ENCODE data around the gene BAX.

BAX gene

DNA sequence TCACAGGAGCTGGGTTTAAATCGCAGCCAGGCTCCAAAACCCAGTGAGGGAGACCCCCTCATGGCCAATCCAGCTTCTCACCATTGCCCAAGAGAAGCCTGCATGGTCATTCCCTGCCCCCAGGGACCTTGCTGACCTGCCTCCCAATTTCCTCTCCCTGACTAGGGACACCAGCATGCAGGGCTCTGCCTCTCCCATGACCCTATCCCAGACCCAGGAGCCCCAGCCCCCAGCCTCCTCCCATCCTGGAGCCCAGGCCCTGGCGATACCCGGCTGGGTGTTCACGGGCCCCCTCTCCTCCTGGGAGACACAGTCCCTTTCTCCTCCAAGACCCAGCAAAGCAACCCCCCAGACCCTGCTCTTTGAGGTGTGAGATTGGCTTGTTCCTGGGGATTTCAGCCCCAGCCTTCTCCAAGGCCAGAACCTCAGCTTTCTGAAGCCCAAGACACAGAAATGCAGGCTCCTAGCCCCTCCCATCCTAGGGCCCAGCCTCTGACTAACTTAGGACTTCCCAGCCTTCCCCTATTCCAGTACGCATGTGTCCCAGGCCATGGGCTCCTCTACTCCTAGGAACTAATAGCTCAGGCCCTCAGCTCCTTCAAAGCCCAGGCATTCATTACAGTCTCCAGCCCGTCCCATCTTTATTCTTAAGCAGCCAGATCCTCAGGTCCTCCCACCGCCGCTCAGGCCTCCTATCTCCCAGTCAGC is 37.4 kb downstream of the BAX start:
- Histone ChIP-seq H3K4me3 (ENCODE audit: low read depth, low read length) (peak overlapping the region; percentile 88), H3K4me2 (ENCODE audit: low read length) (peak overlapping the region; percentile 96), H3K4me1 (no peaks in the 10 kb centered on the region), H3K27me3 (ENCODE audit: control insufficient read depth, insufficient read depth, low read length) (no peaks in the 10 kb centered on the region), H3K79me2 (peaks cover 16% of the 10 kb centered on the region), H3K27ac (peak overlapping the region; percentile 88), H2AFZ (peak overlapping the region; percentile 84), H3K9ac (peak overlapping the region; percentile 61), H3K36me3 (ENCODE audit: control insufficient read depth, insufficient read depth, low read length) (no peaks in the 10 kb centered on the region), H3K9me3 (ENCODE audit: control insufficient read depth, low read length) (no peaks in the 10 kb centered on the region)
- TF ChIP-seq, protein P1, sequence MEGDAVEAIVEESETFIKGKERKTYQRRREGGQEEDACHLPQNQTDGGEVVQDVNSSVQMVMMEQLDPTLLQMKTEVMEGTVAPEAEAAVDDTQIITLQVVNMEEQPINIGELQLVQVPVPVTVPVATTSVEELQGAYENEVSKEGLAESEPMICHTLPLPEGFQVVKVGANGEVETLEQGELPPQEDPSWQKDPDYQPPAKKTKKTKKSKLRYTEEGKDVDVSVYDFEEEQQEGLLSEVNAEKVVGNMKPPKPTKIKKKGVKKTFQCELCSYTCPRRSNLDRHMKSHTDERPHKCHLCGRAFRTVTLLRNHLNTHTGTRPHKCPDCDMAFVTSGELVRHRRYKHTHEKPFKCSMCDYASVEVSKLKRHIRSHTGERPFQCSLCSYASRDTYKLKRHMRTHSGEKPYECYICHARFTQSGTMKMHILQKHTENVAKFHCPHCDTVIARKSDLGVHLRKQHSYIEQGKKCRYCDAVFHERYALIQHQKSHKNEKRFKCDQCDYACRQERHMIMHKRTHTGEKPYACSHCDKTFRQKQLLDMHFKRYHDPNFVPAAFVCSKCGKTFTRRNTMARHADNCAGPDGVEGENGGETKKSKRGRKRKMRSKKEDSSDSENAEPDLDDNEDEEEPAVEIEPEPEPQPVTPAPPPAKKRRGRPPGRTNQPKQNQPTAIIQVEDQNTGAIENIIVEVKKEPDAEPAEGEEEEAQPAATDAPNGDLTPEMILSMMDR (IDR thresholded peaks at IDR 0.05): no peak

DNA sequence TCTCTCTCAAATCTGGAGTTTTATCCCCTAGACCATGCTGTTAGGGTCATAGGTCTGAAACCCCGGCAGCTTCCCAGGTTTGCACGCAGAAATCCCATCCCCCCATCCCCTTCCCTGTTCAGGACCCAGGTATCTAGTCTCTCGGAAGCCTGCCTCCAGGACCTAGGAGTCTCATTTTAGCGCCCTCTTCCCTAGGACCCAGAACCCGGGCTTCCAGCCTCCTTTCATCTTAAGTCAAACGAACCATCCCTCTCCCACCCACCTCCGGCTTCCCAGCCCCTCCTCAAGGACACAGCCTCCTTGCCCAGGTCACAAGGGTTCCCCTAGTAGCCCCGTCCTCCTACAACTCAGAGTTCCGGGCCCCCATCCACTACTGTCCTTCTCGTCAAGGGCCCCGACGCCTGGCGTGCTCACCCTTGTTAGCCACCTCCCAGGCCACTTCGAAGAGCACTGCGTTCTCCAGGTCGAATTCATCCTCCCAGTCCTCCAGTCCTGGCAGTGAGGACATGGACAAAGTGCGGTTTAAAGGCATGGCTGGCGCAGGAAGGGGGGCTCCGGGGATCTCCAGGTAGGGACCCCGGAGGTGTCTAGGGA is 38.0 kb downstream of the BAX start:
- Histone ChIP-seq H3K9me3 (ENCODE audit: control insufficient read depth, low read length) (no peaks in the 10 kb centered on the region), H3K27ac (peak overlapping the region; percentile 88), H2AFZ (peak overlapping the region; percentile 84), H3K79me2 (peaks cover 16% of the 10 kb centered on the region), H3K27me3 (ENCODE audit: control insufficient read depth, insufficient read depth, low read length) (no peaks in the 10 kb centered on the region), H3K9ac (peak overlapping the region; percentile 61), H3K4me1 (no peaks in the 10 kb centered on the region), H3K4me2 (ENCODE audit: low read length) (peak overlapping the region; percentile 96), H3K4me3 (ENCODE audit: low read depth, low read length) (peak overlapping the region; percentile 88), H3K36me3 (ENCODE audit: control insufficient read depth, insufficient read depth, low read length) (no peaks in the 10 kb centered on the region)
- TF ChIP-seq, protein P1 (IDR thresholded peaks at IDR 0.05): no peak

DNA sequence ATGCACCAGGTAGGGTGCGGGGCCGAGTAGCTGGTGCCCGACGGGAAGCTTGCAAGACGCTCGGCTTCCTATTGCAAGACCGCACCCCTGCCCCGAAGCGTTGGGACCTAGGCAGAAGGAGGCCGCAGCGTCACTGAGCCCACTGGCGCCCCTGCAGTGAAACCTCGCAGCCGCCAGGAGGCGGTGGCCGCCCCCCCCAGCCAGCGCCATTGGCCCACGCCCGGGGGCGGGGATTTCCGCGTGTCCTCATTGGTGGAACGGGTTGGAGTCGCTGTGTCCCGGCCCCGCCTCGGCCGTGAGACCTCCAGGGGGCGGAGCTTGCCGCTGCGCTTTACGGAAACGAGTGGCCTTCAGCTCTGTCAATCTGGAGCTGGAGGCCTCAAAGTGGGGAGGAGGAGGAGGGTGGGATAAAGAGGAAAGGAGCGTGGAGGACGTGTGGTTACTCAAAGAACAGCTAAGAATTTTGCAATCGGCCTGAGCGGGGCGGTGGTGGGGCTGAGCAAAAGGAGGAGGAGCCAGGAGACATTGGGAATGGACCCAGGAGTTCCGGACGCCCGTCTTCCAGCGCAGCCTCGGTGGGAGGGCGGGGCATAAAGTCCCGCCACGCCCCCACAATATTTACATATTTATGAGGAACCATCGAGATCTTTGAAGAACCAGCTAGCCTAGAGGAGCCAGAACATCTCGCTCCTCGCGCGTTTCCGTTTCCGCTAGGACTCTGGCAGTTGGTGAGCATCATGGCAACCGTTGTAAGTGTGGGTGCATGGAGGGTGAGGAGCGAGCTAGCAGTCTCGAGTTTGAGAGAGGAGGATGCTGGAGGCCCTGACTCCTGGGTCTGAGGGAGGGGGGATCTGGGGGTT is 38.7 kb downstream of the BAX start, which contains the start of the genes GYS1 and RUVBL2:
GYS1 (minus strand) TSS at position 135 of the 860 bp plus-strand sequence. CDS start 197 bp downstream, outside the sequence.
RUVBL2 (plus strand) TSS at position 713 of the 860 bp plus-strand sequence; CDS start at position 738, 25 bp downstream.
- Histone ChIP-seq H3K4me2 (ENCODE audit: low read length) (peak within 1 kb of the TSS; percentile 96), H3K27ac (peak within 1 kb of the TSS; percentile 88), H3K9ac (peak within 1 kb of the TSS; percentile 61), H3K4me1 (no peaks in the 10 kb centered on the region), H3K79me2 (peaks cover 20% of the 10 kb centered on the region), H3K4me3 (ENCODE audit: low read depth, low read length) (peak within 1 kb of the TSS; percentile 88), H3K9me3 (ENCODE audit: control insufficient read depth, low read length) (no peaks in the 10 kb centered on the region), H2AFZ (peak within 1 kb of the TSS; percentile 84), H3K36me3 (ENCODE audit: control insufficient read depth, insufficient read depth, low read length) (no peaks in the 10 kb centered on the region), H3K27me3 (ENCODE audit: control insufficient read depth, insufficient read depth, low read length) (no peaks in the 10 kb centered on the region)
- TF ChIP-seq, protein P1 (IDR thresholded peaks at IDR 0.05): peak; percentile 100

DNA sequence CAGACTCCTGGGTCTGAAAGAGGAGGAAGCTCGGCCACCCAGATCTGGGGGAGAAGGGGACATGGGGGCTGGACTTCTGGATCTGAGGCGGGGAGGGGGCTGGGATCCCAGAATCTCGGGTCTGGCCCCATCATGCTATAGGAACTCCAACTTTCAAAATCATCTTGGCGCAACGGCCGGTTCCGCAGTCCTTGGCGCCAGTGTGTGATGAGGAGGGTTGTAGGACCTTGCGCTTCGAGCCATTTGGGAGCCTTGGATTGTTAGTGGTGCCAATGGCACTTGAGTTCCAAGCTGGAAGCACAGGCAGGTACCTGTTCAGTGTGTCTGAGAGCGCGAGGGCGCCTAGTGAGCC is 39.3 kb downstream of the BAX start:
- Histone ChIP-seq H3K27ac (peak overlapping the region; percentile 88), H3K4me1 (no peaks in the 10 kb centered on the region)

More for the DNA sequence above, 39.3 kb downstream of the BAX start:
- TF ChIP-seq, protein P1 (IDR thresholded peaks at IDR 0.05): no peak
- Histone ChIP-seq H3K4me3 (ENCODE audit: low read depth, low read length) (peak overlapping the region; percentile 88), H3K9me3 (ENCODE audit: control insufficient read depth, low read length) (no peaks in the 10 kb centered on the region), H3K79me2 (peaks cover 20% of the 10 kb centered on the region), H3K9ac (no peak overlapping the region), H3K4me2 (ENCODE audit: low read length) (peak overlapping the region; percentile 96), H2AFZ (peak overlapping the region; percentile 84), H3K36me3 (ENCODE audit: control insufficient read depth, insufficient read depth, low read length) (no peaks in the 10 kb centered on the region), H3K27me3 (ENCODE audit: control insufficient read depth, insufficient read depth, low read length) (no peaks in the 10 kb centered on the region)
